Thoracic aorta (tissue), 2 donors: Measurements from ENCODE around the gene TLR10. TPM values are rescaled to one million over a fixed set of nuclear protein-coding genes. Genes with fewer than 3 reads are reported as not detected.

ENCODE experiments used
- ATAC-seq: fragments of 150-250 bp; one replicate; pipeline ENCODE4 v1.8.0; 2017; ENCODE audit warnings: low read depth; ENCODE audit not compliant: insufficient number of reproducible peaks, low FRiP score
- DNase-seq: peaks from one replicate; pipeline ENCODE4 v3.0.0-alpha.2; 2020; ENCODE audit warnings: low spot score
- H3K27ac ChIP-seq, 2 donors: fragments of 200-600 bp; sonication (generic); 1 replicate in 1 of 2; 2 replicates in 1 of 2; pipeline ENCODE4 v1.5.1; 2016; ENCODE audit warnings: mild to moderate bottlenecking in 2 of 2, moderate library complexity in 2 of 2
- H3K27me3 ChIP-seq: fragments of 200-600 bp; sonication (generic); replicated peaks from 2 replicates; pipeline ENCODE4 v1.6.0; 2016; ENCODE audit warnings: mild to moderate bottlenecking; ENCODE audit not compliant: insufficient read depth
- H3K36me3 ChIP-seq: fragments of 200-600 bp; sonication (generic); one replicate; pipeline ENCODE4 v1.5.1; 2016
- H3K4me1 ChIP-seq, 2 donors: fragments of 200-600 bp; sonication (generic); 1 replicate in 1 of 2; 2 replicates in 1 of 2; pipeline versions ENCODE4 v1.5.1 to v1.6.0; 2016; ENCODE audit warnings: low read depth in 2 of 2, mild to moderate bottlenecking in 1 of 2; ENCODE audit not compliant: control insufficient read depth in 1 of 2
- H3K4me3 ChIP-seq: fragments of 200-600 bp; sonication (generic); 2 replicates; pipeline ENCODE4 v1.5.1; 2016; ENCODE audit warnings: mild to moderate bottlenecking
- H3K9me3 ChIP-seq: fragments of 200-600 bp; sonication (generic); 2 replicates; pipeline ENCODE4 v1.5.1; 2016
- total RNA-seq, 2 donors: library from RNA; depleted of rRNA; stranded (reverse); fragments of >200 nt; gene quantifications; one replicate each; pipeline versions ENCODE4 v1.1.0 to v1.2.3, GENCODE V29; 2016
- TF ChIP-seq, protein P1 (sequence below): fragments of 200-600 bp; sonication (generic); IDR thresholded peaks from one replicate; pipeline ENCODE4 v1.5.1; 2019; ENCODE audit warnings: antibody characterized with exemption

TLR10 gene
- total RNA-seq, 2 donors from 2014 or later: 0.28 to 0.81 TPM

GRCh38 chr4:38800366-38800765 is 17.6 kb upstream of the TLR10 start:
- Histone ChIP-seq H3K4me1 (peaks cover 3 to 7% of the 10 kb centered on the region in 2 donors), H3K36me3 (peaks cover 12% of the 10 kb centered on the region), H3K27me3 (no peaks in the 10 kb centered on the region), H3K4me3 (no peak overlapping the region), H3K27ac (no peak overlapping the region), H3K9me3 (peaks cover 8% of the 10 kb centered on the region)
- TF ChIP-seq, protein P1, sequence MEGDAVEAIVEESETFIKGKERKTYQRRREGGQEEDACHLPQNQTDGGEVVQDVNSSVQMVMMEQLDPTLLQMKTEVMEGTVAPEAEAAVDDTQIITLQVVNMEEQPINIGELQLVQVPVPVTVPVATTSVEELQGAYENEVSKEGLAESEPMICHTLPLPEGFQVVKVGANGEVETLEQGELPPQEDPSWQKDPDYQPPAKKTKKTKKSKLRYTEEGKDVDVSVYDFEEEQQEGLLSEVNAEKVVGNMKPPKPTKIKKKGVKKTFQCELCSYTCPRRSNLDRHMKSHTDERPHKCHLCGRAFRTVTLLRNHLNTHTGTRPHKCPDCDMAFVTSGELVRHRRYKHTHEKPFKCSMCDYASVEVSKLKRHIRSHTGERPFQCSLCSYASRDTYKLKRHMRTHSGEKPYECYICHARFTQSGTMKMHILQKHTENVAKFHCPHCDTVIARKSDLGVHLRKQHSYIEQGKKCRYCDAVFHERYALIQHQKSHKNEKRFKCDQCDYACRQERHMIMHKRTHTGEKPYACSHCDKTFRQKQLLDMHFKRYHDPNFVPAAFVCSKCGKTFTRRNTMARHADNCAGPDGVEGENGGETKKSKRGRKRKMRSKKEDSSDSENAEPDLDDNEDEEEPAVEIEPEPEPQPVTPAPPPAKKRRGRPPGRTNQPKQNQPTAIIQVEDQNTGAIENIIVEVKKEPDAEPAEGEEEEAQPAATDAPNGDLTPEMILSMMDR: no peak
- no peak for ATAC-seq
- no peak for DNase-seq

DNA sequence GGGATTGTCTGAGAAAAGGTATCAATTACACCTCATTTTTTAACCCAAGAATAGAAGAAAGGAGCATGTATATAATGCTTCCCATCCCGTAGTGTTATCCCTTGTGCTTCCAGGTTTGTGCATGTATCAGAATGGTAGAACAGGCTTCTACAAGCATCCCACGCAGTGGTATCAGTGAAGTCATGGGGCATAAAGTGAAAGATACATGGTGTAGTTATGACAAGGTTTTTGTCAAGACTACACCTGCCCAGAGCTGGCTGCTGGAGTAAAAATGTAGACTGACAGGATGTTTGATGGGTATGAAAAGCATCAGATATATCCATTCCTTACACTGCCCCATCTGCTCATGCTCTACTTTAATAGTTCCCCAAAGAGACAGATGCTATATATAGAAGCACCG is 12.3 kb upstream of the TLR10 start:
- ATAC-seq (no peak), DNase-seq (no peak)
- H3K36me3 ChIP-seq: peaks cover 7% of the 10 kb centered on the region
- no peak overlapping the region for H3K27ac ChIP-seq
- TF ChIP-seq, protein P1: no peak
- no peaks in the 10 kb centered on the region for H3K27me3 ChIP-seq
- no peaks in the 10 kb centered on the region for H3K4me1 ChIP-seq
- no peak overlapping the region for H3K4me3 ChIP-seq
- H3K9me3 ChIP-seq: peaks cover 8% of the 10 kb centered on the region

- no peak for ATAC-seq
Observed at GRCh38 chr4:38794051-38794450, 11.3 kb upstream of the TLR10 start.

DNA sequence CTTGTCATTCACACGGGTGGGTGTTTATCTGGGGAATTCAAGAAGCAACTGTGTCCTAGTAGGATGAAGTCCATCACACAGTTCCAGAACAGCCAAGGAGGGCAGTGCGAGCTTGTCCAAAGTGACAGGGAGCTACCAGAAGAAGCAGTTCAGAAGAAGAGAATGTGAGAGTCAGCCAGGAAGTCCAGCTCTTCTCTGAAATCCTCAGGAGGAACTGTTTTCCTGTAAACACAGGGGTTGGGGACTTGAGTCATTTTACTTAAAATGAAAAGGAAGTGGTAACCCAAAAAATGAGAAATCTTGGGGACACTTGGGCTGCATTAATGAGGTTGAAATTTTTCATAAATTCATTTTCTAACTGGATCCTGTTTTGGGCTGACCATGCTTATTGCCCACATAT is 8.2 kb upstream of the TLR10 start:
- Histone ChIP-seq H3K4me3 (no peak overlapping the region), H3K4me1 (no peaks in the 10 kb centered on the region), H3K27me3 (no peaks in the 10 kb centered on the region), H3K36me3 (no peaks in the 10 kb centered on the region), H3K9me3 (no peaks in the 10 kb centered on the region), H3K27ac (no peak overlapping the region)
- TF ChIP-seq, protein P1: no peak
- DNase-seq: no peak
- no peak for ATAC-seq

More at GRCh38 chr4:38794051-38794450, 11.3 kb upstream of the TLR10 start:
- Histone ChIP-seq H3K27ac (no peak overlapping the region), H3K9me3 (peaks cover 8% of the 10 kb centered on the region), H3K4me1 (no peaks in the 10 kb centered on the region), H3K4me3 (no peak overlapping the region), H3K36me3 (peaks cover under 1% of the 10 kb centered on the region), H3K27me3 (no peaks in the 10 kb centered on the region)
- DNase-seq: no peak
- TF ChIP-seq, protein P1: no peak

GRCh38 chr4:38788317-38788716 is 5.5 kb upstream of the TLR10 start:
- Histone ChIP-seq H3K4me3 (no peak overlapping the region), H3K27me3 (no peaks in the 10 kb centered on the region), H3K4me1 (no peaks in the 10 kb centered on the region), H3K27ac (no peak overlapping the region), H3K9me3 (no peaks in the 10 kb centered on the region), H3K36me3 (no peaks in the 10 kb centered on the region)
- DNase-seq: no peak
- no peak for ATAC-seq
- TF ChIP-seq, protein P1: no peak
